GM19240 (cell line): Measurements from ENCODE around the gene PRELID1.
"Not testable (repeated sequence)": the region's sequence is repeated elsewhere in the genome, so short reads cannot be mapped to it uniquely, and the experiment has no call there.

Experiments used
- DNase-seq: peaks from one replicate; pipeline ENCODE4 v3.0.0; 2011; ENCODE audit warnings: low spot score; ENCODE audit not compliant: insufficient read length

Gene PRELID1

GRCh38 chr5:177334781-177335700 lies 31.4 kb downstream of the PRELID1 start:
- no peak for DNase-seq

GRCh38 chr5:177335701-177336065 lies 32.1 kb downstream of the PRELID1 start:
- no peak for DNase-seq

- DNase-seq, result no peak
Measured at GRCh38 chr5:177336112-177336511, 32.5 kb downstream of the PRELID1 start.

GRCh38 chr5:177336603-177337494 lies 33.2 kb downstream of the PRELID1 start:
- no peak for DNase-seq

- no peak for DNase-seq
Measured at GRCh38 chr5:177338251-177339106, 34.9 kb downstream of the PRELID1 start.

GRCh38 chr5:177339107-177339638 lies 35.6 kb downstream of the PRELID1 start:
- DNase-seq, result no peak

- not testable (repeated sequence) for DNase-seq
Measured at GRCh38 chr5:177343000-177343399, 39.4 kb downstream of the PRELID1 start.

GRCh38 chr5:177343777-177344176 lies 40.2 kb downstream of the PRELID1 start:
- no peak for DNase-seq

- DNase-seq, result no peak
Measured at GRCh38 chr5:177344891-177345290, 41.3 kb downstream of the PRELID1 start.

GRCh38 chr5:177346820-177347219 lies 43.2 kb downstream of the PRELID1 start:
- no peak for DNase-seq

GRCh38 chr5:177347699-177348098 lies 44.1 kb downstream of the PRELID1 start:
- DNase-seq, result no peak

GRCh38 chr5:177349362-177349647 lies 45.7 kb downstream of the PRELID1 start:
- no peak for DNase-seq

GRCh38 chr5:177349762-177350161 lies 46.2 kb downstream of the PRELID1 start:
- no peak for DNase-seq

- DNase-seq, result no peak
Measured at GRCh38 chr5:177350776-177351391, 47.3 kb downstream of the PRELID1 start.

GRCh38 chr5:177351392-177352329 lies 48.1 kb downstream of the PRELID1 start, which contains the start of gene LMAN2:
TSS of gene LMAN2 (minus strand) at chr5:177351668. CDS start at chr5:177351647, 21 bp downstream.
- peak; percentile 90 for DNase-seq

- DNase-seq, result no peak
Measured at GRCh38 chr5:177353093-177353492, 49.5 kb downstream of the PRELID1 start.

- DNase-seq, result no peak
Measured at GRCh38 chr5:177354256-177354655, 50.7 kb downstream of the PRELID1 start.

GRCh38 chr5:177354711-177355110 lies 51.1 kb downstream of the PRELID1 start:
- no peak for DNase-seq

GRCh38 chr5:177355162-177355867 lies 51.7 kb downstream of the PRELID1 start:
- no peak for DNase-seq
